HEK293 (cell line): ENCODE measurements around the gene MAP7.

ENCODE experiments used
- CTCF ChIA-PET: fragments of 350-600 bp; formaldehyde crosslinking; extraction: SDS; loops from one replicate; lab custom pipeline; 2021; ENCODE audit warnings: antibody characterized with exemption; lab: Yijun Ruan, JAX
- POLR2A ChIA-PET: fragments of 300-600 bp; formaldehyde crosslinking; extraction: SDS; loops from one replicate; lab custom pipeline; 2020; ENCODE audit warnings: antibody characterized with exemption, inconsistent platforms; lab: Yijun Ruan, JAX
- H3K27ac ChIP-seq: fragments of 200-500 bp; sonication (Bioruptor generic); 2 replicates; pipeline ENCODE4 v1.5.1; 2014; ENCODE audit warnings: low read depth, low read length, control low read depth, inconsistent platforms; ENCODE audit errors: extremely low read depth
- H3K36me3 ChIP-seq, 2 experiments: fragments of 200-500 bp in 1 of 2; sonication (Bioruptor generic) in 1 of 2; 1 replicate in 1 of 2; 2 replicates in 1 of 2; pipeline ENCODE4 v1.5.1; 2014 to 2017; ENCODE audit warnings: inconsistent platforms in 2 of 2, low read length in 2 of 2; ENCODE audit not compliant: control insufficient read depth in 2 of 2, insufficient read depth in 1 of 2
- H3K4me1 ChIP-seq: fragments of 200-500 bp; sonication (Bioruptor generic); 2 replicates; pipeline ENCODE4 v1.5.1; 2014; ENCODE audit warnings: mild to moderate bottlenecking, low read length, inconsistent platforms; ENCODE audit not compliant: control insufficient read depth, insufficient read depth
- H3K4me3 ChIP-seq: 2 replicates; pipeline ENCODE4 v1.5.1; 2011; ENCODE audit warnings: low read depth, mild to moderate bottlenecking, control low read depth, low read length, moderate library complexity
- H3K9me3 ChIP-seq: fragments of 200-500 bp; sonication (Bioruptor generic); 2 replicates; pipeline ENCODE4 v1.5.1; 2014; ENCODE audit warnings: low read depth, low read length, inconsistent platforms; ENCODE audit not compliant: control insufficient read depth, insufficient read depth
- GLI2 ChIP-seq: fragments of 450-650 bp; formaldehyde crosslinking; IDR thresholded peaks from 2 replicates; pipeline ENCODE4; 2017; ENCODE audit warnings: missing biosample characterization, missing genetic modification characterization, low read depth, borderline replicate concordance
- GLIS1 ChIP-seq: fragments of 450-650 bp; formaldehyde crosslinking; IDR thresholded peaks from 2 replicates; pipeline ENCODE4 v1.5.1; 2016; ENCODE audit warnings: missing biosample characterization, missing genetic modification characterization
- HOXA7 ChIP-seq: sonication (generic); formaldehyde crosslinking; IDR thresholded peaks from 2 replicates; pipeline ENCODE4 v1.8.1; 2022; ENCODE audit warnings: missing genetic modification reagents, borderline replicate concordance
- HOXC10 ChIP-seq: sonication (generic); formaldehyde crosslinking; IDR thresholded peaks from 2 replicates; pipeline ENCODE4 v1.8.1; 2023; ENCODE audit warnings: mild to moderate bottlenecking, missing genetic modification reagents
- HOXD13 ChIP-seq: sonication (generic); formaldehyde crosslinking; IDR thresholded peaks from 2 replicates; pipeline ENCODE4 v1.8.0; 2022; ENCODE audit warnings: missing genetic modification reagents, borderline replicate concordance
- KLF7 ChIP-seq: fragments of 450-650 bp; formaldehyde crosslinking; IDR thresholded peaks from 2 replicates; pipeline ENCODE4 v1.5.1; 2016; ENCODE audit warnings: missing biosample characterization, missing genetic modification characterization, borderline replicate concordance
- SALL2 ChIP-seq: fragments of 450-650 bp; formaldehyde crosslinking; IDR thresholded peaks from 2 replicates; pipeline ENCODE4 v1.5.0; 2017; ENCODE audit warnings: missing biosample characterization, mild to moderate bottlenecking, missing genetic modification characterization, borderline replicate concordance
- SP7 ChIP-seq: fragments of 450-650 bp; formaldehyde crosslinking; IDR thresholded peaks from 2 replicates; pipeline ENCODE4 v1.5.1; 2016; ENCODE audit warnings: missing biosample characterization, missing genetic modification characterization
- ZBTB1 ChIP-seq: fragments of 450-650 bp; formaldehyde crosslinking; IDR thresholded peaks from 2 replicates; pipeline ENCODE4 v1.5.1; 2016; ENCODE audit warnings: missing biosample characterization, missing genetic modification characterization
- ZBTB20 ChIP-seq: fragments of 450-650 bp; formaldehyde crosslinking; IDR thresholded peaks from 2 replicates; pipeline ENCODE4 v1.5.1; 2016; ENCODE audit warnings: missing biosample characterization, missing genetic modification characterization
- ZBTB6 ChIP-seq: fragments of 450-650 bp; formaldehyde crosslinking; IDR thresholded peaks from 2 replicates; pipeline ENCODE4 v1.5.1; 2017; ENCODE audit warnings: missing biosample characterization, missing genetic modification characterization
- ZBTB7A ChIP-seq: fragments of 450-650 bp; formaldehyde crosslinking; IDR thresholded peaks from 2 replicates; pipeline ENCODE4 v1.5.1; 2016; ENCODE audit warnings: low read depth, missing biosample characterization, missing genetic modification characterization
- ZBTB8A ChIP-seq: fragments of 450-650 bp; formaldehyde crosslinking; IDR thresholded peaks from 2 replicates; pipeline ENCODE4 v1.5.1; 2016; ENCODE audit warnings: missing biosample characterization, missing genetic modification characterization
- ZNF112 ChIP-seq: fragments of 450-650 bp; formaldehyde crosslinking; IDR thresholded peaks from 2 replicates; pipeline ENCODE4 v1.5.0; 2017; ENCODE audit warnings: missing biosample characterization, missing genetic modification characterization
- ZNF121 ChIP-seq: fragments of 450-650 bp; formaldehyde crosslinking; IDR thresholded peaks from 2 replicates; pipeline ENCODE4 v1.5.1; 2016; ENCODE audit warnings: missing biosample characterization, missing genetic modification characterization
- ZNF133 ChIP-seq: fragments of 450-650 bp; formaldehyde crosslinking; IDR thresholded peaks from 2 replicates; pipeline ENCODE4 v1.5.1; 2016; ENCODE audit warnings: missing biosample characterization, missing genetic modification characterization
- ZNF16 ChIP-seq: fragments of 450-650 bp; formaldehyde crosslinking; IDR thresholded peaks from 2 replicates; pipeline ENCODE4 v1.5.1; 2016; ENCODE audit warnings: low read depth, missing biosample characterization, missing genetic modification characterization
- ZNF23 ChIP-seq: fragments of 450-650 bp; formaldehyde crosslinking; IDR thresholded peaks from 2 replicates; pipeline ENCODE4 v1.5.1; 2016; ENCODE audit warnings: missing biosample characterization, missing genetic modification characterization, borderline replicate concordance
- ZNF335 ChIP-seq: fragments of 450-650 bp; formaldehyde crosslinking; conservative IDR thresholded peaks from 2 replicates; pipeline ENCODE4 v1.5.1; 2016; ENCODE audit warnings: missing biosample characterization, missing genetic modification characterization
- ZNF426 ChIP-seq: fragments of 450-650 bp; formaldehyde crosslinking; IDR thresholded peaks from 2 replicates; pipeline ENCODE4 v1.5.1; 2017; ENCODE audit warnings: missing biosample characterization, missing genetic modification characterization, mild to moderate bottlenecking, inconsistent platforms, moderate library complexity
- ZNF433 ChIP-seq: fragments of 450-650 bp; formaldehyde crosslinking; IDR thresholded peaks from 2 replicates; pipeline ENCODE4 v1.5.1; 2016; ENCODE audit warnings: missing biosample characterization, missing genetic modification characterization, low read depth
- ZNF514 ChIP-seq: fragments of 450-650 bp; formaldehyde crosslinking; IDR thresholded peaks from 2 replicates; pipeline ENCODE4 v1.5.1; 2016; ENCODE audit warnings: missing biosample characterization, missing genetic modification characterization
- ZNF521 ChIP-seq: fragments of 450-650 bp; formaldehyde crosslinking; IDR thresholded peaks from 2 replicates; pipeline ENCODE4 v1.5.1; 2017; ENCODE audit warnings: missing biosample characterization, mild to moderate bottlenecking, missing genetic modification characterization
- ZNF629 ChIP-seq: fragments of 450-650 bp; formaldehyde crosslinking; IDR thresholded peaks from 2 replicates; pipeline ENCODE4 v1.5.1; 2017; ENCODE audit warnings: missing biosample characterization, missing genetic modification characterization
- ZNF654 ChIP-seq: fragments of 450-650 bp; formaldehyde crosslinking; IDR thresholded peaks from 2 replicates; pipeline ENCODE4 v1.5.1; 2016; ENCODE audit warnings: low read depth, missing biosample characterization, missing genetic modification characterization
- ZNF660 ChIP-seq: fragments of 450-650 bp; IDR thresholded peaks from 2 replicates; pipeline ENCODE4 v1.5.1; 2018; ENCODE audit warnings: missing biosample characterization, mild to moderate bottlenecking, missing genetic modification characterization
- ZNF677 ChIP-seq: fragments of 450-650 bp; IDR thresholded peaks from 2 replicates; pipeline ENCODE4 v1.5.0; 2018; ENCODE audit warnings: missing biosample characterization, mild to moderate bottlenecking, missing genetic modification characterization, moderate library complexity
- ZNF707 ChIP-seq: fragments of 450-650 bp; formaldehyde crosslinking; IDR thresholded peaks from 2 replicates; pipeline ENCODE4 v1.5.1; 2016; ENCODE audit warnings: missing biosample characterization, missing genetic modification characterization
- ZNF747 ChIP-seq: fragments of 450-650 bp; formaldehyde crosslinking; IDR thresholded peaks from 2 replicates; pipeline ENCODE4 v1.5.1; 2016; ENCODE audit warnings: missing biosample characterization, missing genetic modification characterization
- ZNF843 ChIP-seq: fragments of 450-650 bp; formaldehyde crosslinking; IDR thresholded peaks from 2 replicates; pipeline ENCODE4 v1.5.1; 2016; ENCODE audit warnings: missing biosample characterization, missing genetic modification characterization

The MAP7 gene

GRCh38 chr6:136582711-136583471, 32.7 kb upstream of the MAP7 start:
- POLR2A ChIA-PET = no interaction called here
- Histone ChIP-seq H3K4me3 (no peak overlapping the region), H3K27ac (no peak overlapping the region), H3K9me3 (no peaks in the 10 kb centered on the region), H3K36me3 (peaks cover 0 to 27% of the 10 kb centered on the region in 2 experiments; a peak in 2 of 3 replicates), H3K4me1 (no peaks in the 10 kb centered on the region)
- no peak for TF ChIP-seq ZBTB8A
- no peak for TF ChIP-seq ZBTB20 (tag by site-specific recombination)
- no peak for TF ChIP-seq ZNF707 (tag by site-specific recombination)
- TF ChIP-seq ZNF514 = no peak
- no peak for TF ChIP-seq ZNF16 (tag by site-specific recombination)
- 0 out of 2 replicates have a peak, but pooled peaks have one; percentile 50 for TF ChIP-seq ZNF660
- no peak for TF ChIP-seq HOXA7 (CRISPR knock-in tag)
- TF ChIP-seq SALL2 (tag by site-specific recombination) = no peak
- peak; percentile 61 for TF ChIP-seq ZNF654 (tag by site-specific recombination)
- peak; percentile 52 for TF ChIP-seq ZNF629
- TF ChIP-seq ZNF677 = no peak
- no peak for TF ChIP-seq ZNF335 (tag by site-specific recombination)
- no peak for TF ChIP-seq GLI2 (tag by site-specific recombination)
- TF ChIP-seq ZNF747 (tag by site-specific recombination) = no peak
- CTCF ChIA-PET = interaction anchor here (0.6 to 2.7 kb wide), 10 partner anchors 12 to 925 kb away, joined by 3 to 17 read pairs (median 4); partner anchors contain the start of gene MAP3K5

DNA sequence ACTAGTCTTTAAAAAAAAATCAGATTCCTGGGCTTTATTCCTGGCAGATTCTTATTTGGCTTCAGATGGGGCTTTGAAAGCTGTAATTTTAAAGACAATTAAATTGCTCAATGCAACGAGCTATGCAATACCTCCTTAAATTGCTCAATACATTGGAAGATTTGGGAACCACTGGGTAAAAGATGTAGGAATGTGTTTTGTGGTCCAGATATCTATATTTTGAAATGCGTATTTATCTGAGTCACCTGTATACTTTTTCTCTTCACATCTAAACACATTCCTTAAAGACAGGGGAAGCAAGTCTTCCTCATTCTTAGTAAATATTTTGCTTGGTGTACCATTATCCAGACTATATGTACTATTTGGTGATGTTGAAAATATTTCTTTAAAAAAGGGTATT, 29.6 kb upstream of the MAP7 start:
- no peak for TF ChIP-seq GLIS1
- no peak for TF ChIP-seq ZNF133 (tag by site-specific recombination)
- no peak for TF ChIP-seq ZNF121 (tag by site-specific recombination)
- no peak for TF ChIP-seq KLF7 (tag by site-specific recombination)
- no peak for TF ChIP-seq HOXC10
- no peak for TF ChIP-seq ZBTB1
- no peak for TF ChIP-seq HOXD13
- no peak for TF ChIP-seq ZBTB7A (tag by site-specific recombination)
- TF ChIP-seq ZNF521 (tag by site-specific recombination) = no peak
- TF ChIP-seq ZNF112 (tag by site-specific recombination) = no peak
- no peak for TF ChIP-seq ZNF433
- TF ChIP-seq ZNF426 = no peak
- TF ChIP-seq ZNF843 (tag by site-specific recombination) = no peak
- TF ChIP-seq ZNF23 = no peak
- no peak for TF ChIP-seq SP7 (tag by site-specific recombination)
- no peak for TF ChIP-seq ZBTB6 (tag by site-specific recombination)
- no peaks in the 10 kb centered on the region for H3K9me3 ChIP-seq
- H3K4me1 ChIP-seq = no peaks in the 10 kb centered on the region
- no peak overlapping the region for H3K27ac ChIP-seq
- H3K36me3 ChIP-seq = peaks cover 0 to 34% of the 10 kb centered on the region in 2 experiments; a peak in 2 of 3 replicates
- ChIA-PET CTCF (interaction anchor here (1.6 kb wide), 1 partner anchor 32 kb away, joined by 4 read pairs; no protein-coding TSS in a partner anchor), POLR2A (no interaction called here)
- no peak overlapping the region for H3K4me3 ChIP-seq
